ENCODE measurements around the gene SPATA31C2.
A peak's percentile ranks its signal among the peaks of the same experiment; 100 is the strongest.

- peak; percentile 52 for TF ChIP-seq CTCF (IDR thresholded peaks at IDR 0.05)
- no peak for TF ChIP-seq EZH2 (IDR thresholded peaks at IDR 0.05; ENCODE audit: borderline replicate concordance, insufficient read depth, low read depth, low read length, poor library complexity, severe bottlenecking)
Measured at GRCh38 chr9:88173378-88173999, 35.2 kb upstream of the SPATA31C2 start.

Measured in B cell (primary cell).